Hematopoietic multipotent progenitor cell (in vitro differentiated cells): ENCODE results near the gene ASGR1. TPM values are rescaled to one million over a fixed set of nuclear protein-coding genes. Genes with fewer than 3 reads are reported as not detected.
A peak's percentile ranks its signal among the peaks of the same experiment; 100 is the strongest.
"Not testable (repeated sequence)": the region's sequence is repeated elsewhere in the genome, so short reads cannot be mapped to it uniquely, and the experiment has no call there.

Experiments used
- DNase-seq, 3 donors: peaks; one replicate each; pipeline ENCODE4 v3.0.0-alpha.2; 2011 to 2015; ENCODE audit warnings: low read depth in 2 of 3, low spot score in 2 of 3
- total RNA-seq: library from RNA; depleted of rRNA; stranded (reverse); fragments of >200 nt; gene quantifications from one replicate; pipeline ENCODE4 v1.2.3, GENCODE V29; 2012

ASGR1 gene
- total RNA-seq, 1 donor: 7.3 TPM

DNA sequence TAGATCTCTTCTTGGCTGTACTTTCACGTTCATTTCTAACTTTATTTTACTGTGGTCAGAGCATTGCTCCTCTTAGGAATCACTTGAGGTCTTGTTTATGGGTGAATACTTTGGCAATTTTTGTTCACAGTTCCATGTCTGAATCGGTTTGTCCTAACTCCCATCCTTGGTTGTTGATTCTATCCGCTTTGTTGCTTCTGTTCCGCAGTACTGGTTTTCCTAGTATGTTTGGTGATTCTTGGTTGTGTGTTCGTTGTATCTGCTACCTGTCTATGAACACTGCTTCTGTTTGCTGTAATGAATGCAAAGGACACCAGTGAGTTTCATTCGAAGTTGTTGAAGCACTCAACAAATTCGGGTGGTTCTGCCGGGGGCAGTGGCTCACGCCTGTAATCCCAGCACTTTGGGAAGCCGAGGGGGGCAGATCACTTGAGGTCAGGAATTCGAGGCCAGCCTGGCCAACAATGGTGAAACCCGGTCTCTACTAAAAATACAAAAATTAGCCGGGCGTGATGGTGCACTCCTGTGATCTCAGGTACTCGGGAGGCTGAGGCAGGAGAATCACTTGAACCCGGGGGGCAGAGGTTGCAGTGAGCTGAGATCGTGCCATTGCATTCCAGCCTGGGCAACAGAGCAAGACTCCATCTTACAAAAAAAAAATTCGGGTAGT is 6.5 kb downstream of the ASGR1 start:
- DNase-seq: not testable (repeated sequence)

DNA sequence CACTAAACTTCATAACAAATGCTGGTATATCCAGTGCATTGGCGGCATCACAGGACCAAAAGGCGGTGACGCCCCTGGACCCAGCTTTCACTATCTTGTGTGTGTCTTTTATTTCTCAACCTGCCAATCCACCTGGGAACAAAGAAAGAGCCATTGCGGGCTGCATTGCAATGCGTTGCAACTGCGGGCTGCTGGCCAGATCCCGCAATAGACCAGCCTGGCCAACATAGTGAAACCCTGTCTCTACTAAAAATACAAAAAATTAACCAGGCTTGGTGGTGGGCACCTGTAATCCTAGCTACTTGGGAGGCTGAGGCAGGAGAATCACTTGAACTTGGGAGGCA is 9.6 kb downstream of the ASGR1 start:
- not testable (repeated sequence) for DNase-seq

DNA sequence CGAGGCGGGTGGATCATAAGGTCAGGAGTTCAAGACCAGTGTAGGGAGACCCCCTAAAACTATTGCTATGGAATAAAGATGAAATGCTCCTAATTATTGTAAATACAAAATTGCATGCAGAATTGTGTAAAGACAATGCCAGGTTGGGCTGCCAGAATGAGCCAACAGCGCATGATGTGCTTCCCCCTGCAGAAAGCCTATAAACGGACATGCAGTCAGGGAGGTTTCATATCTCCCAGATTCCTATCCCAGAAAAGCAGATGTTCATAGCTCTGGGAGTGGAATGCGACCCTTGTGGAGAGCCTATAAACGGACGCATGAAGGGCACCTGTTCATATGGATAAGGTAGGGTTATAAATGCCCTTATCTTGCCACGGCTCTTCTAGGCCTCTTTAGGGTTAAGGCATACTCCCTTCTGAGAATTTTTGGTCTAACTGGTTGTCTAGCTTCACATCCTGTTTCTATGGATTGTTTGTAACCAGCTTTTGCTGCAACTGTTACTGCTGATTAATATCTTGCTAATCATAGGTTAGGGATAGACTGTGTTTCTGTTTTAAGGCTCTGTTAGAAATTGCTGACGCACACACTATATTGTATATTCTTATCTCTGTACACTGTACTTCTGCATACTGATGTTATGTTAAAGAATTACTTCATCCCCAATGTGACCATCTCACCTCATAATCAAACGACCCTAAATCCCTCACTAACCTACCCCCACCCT is 10.2 kb downstream of the ASGR1 start:
- DNase-seq: not testable (repeated sequence)

DNA sequence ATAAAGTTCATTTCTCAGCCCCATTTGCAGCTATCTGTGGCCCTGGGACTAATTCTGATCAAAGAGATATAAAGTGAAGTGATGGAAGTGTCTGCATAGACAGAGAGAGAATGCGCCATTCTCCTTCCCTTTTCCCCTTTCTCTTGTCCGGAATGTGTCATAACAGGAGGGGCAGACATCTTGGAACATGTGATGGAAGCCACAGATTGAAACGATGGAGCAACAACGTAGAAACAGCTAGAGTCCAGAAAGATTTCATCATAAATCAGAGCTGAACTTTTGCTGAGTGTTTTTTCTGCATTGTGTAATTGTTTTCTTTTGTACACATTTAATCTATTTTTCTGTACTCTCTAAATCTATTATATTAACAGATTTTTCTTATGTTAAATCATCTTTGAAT is 11.3 kb downstream of the ASGR1 start:
- DNase-seq: no peak

DNA sequence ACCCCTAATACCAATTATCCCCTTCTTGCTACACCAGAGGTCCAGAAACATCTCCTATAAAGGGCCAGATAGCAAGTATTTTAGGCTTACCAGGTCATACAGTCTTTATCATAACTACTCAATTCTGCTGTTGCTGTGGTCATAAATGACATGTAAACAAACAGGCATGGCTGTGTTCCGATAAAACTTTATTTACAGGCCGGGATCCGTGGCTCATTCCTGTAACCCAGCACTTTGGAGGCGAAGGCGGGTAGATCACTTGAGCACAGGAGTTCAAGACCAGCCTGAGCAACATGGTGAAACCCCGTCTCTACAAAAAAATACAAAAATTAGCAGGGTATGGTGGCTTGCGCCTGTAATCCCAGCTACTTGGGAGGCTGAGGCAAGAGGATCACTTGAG is 12.3 kb downstream of the ASGR1 start:
- DNase-seq: no peak

DNA sequence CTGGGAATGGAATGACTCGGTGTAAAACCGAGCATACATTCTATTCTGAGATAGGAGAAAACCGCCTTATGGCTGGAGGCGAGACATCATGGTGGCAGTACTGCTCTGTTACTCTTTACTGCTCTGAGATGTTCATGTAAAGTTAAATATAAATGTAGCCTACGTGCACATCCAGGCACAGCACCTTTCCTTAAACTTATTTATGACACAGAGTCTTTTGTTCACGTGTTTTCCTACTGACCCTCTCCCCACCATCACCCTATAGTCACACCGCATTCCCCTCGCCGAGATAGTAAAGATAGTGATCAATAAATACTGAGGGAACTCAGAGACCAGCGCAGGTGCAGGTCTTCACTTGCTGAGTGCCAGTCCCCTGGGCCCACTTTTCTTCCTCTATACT is 19.6 kb downstream of the ASGR1 start:
- DNase-seq: not testable (repeated sequence)

DNA sequence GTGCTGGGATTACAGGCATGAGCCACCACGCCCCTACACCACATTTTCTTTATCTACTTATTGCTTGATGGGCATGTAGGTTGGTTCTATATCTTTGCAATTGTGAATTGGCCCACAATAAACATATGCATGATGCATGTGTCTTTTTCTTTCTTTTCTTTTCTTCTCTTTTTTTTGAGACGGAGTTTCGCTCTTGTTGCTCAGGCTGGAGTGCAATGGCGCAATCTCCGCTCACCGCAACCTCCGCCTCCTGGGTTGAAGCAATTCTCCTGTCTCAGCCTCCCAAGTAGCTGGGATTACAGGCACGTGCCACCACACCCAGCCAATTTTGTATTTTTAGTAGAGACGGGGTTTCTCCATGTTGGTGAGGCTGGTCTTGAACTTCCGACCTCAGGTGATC is 20.7 kb downstream of the ASGR1 start:
- not testable (repeated sequence) for DNase-seq

DNA sequence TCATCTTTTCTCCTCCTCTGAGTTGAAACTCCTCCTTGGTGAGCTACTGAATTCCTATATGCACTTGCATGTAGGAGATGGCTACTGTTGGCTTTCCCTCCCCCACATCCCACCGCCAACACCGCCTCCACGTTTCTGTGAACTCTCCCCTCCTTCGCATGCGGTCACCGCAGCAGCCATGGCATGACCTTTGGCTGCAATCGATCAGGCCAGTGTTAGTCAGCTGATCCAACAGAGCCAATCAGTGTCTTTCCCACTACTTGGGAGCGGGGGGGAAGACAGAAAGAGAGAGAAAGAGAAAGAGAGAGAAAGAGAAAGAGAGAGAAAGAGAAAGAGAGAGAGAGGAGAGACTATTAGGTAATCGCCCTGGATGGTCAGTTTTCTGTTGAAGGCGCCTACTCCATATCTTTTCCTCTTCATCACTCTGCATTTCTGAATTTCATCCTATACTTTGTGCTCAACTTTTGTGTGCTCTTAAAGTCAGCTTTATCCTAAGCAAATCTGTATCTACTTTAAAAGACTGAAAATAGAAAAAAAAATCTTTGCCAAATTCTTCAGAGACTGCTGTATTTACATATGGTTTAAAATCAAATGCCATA is 22.7 kb downstream of the ASGR1 start:
- no peak for DNase-seq

DNA sequence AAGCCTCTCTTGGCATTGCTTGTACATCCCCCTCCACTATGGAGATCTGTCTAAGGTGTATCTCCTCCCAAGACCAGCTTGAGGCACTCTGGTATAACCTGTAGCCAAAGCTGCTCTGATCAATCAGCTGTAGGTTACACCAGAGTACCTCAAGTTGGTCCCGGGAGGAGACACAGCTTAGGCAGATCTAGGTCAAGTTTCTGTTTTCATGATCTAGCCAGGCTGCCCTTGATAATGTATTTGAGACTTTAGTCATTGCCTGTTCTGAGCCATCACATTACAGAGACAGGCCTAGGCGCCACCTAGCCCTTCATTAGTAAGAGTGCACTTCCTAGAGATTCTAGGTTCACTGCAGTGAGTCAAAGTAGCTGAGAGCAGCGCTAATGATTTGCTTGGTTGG is 31.4 kb downstream of the ASGR1 start:
- peak in 1 of 3 donors; percentile 23 for DNase-seq

DNA sequence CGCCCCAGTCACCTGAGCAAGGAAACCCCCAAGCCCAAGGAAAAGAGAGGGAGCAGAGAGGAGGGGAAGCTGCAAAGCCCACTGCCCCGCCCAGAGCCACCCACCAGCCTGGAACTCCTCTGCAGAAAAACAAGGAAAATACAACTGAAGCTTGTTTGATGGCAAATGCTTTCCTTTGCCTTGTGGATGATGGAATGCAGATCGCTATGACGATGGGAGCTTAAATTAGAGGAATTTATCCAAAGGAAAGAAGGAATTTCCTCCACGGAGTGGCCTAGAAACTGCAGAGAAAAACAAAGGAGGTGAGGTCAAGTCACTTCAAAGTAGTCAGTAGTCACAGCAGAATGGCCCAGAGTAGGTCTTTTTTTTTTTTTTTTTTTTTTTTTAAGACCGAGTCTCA is 33.1 kb downstream of the ASGR1 start:
- no peak for DNase-seq

DNA sequence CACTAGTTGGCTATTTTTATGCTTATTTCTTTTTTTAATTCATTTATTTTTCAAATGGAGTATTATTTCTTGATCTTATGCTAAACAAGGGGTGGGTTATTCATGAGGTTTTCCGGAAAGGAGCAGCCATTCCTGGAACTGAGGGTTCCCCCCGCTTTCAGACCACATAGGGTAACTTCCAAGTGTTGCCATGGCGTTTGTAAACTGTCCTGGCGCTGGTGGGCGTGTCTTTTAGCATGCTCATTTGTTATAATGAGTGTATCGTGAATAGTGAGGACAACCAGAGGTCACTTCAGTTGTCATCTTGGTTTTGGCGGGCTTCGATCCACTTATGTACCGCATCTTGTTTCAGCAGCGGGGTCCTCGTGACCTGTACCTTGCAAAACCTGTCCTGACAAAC is 35.0 kb downstream of the ASGR1 start:
- DNase-seq: no peak

DNA sequence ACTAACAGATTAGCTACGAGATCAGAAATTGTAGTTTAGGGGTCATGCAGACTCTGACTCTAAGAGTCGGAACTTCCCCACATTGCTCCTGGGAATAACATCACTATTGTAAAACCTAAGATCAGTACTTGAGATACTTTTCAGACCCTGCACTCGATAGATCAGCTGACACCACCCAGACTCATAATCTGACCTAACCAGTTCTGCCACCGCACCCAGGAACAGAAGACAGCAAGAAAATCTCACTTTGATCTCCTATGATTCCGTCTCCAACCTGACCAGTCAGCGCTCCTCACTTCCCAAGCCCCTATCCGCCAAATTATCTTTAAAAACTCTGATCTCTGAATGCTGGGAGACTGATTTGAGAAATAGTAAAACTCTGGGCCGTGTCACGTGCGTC is 37.3 kb downstream of the ASGR1 start:
- DNase-seq: no peak

DNA sequence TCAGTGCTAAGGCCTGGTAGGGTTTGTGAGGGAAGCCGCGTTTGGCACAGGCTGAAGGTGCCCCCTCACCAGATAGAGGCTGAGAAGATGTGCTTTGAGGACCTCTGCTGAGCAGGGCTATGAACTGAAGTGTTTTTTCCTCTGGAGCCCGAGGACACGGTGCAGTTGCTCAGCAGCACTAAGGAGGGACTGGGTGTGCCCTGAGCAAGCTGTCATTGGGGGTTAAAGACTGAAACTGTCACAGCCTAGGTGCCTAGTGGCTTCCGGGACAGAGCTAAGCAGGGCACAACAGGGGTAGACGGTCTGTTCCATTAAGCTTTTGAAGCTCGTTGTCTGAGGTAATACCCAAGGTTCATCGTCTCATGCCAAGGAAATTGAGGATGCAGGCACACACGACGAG is 39.8 kb downstream of the ASGR1 start:
- no peak for DNase-seq

DNA sequence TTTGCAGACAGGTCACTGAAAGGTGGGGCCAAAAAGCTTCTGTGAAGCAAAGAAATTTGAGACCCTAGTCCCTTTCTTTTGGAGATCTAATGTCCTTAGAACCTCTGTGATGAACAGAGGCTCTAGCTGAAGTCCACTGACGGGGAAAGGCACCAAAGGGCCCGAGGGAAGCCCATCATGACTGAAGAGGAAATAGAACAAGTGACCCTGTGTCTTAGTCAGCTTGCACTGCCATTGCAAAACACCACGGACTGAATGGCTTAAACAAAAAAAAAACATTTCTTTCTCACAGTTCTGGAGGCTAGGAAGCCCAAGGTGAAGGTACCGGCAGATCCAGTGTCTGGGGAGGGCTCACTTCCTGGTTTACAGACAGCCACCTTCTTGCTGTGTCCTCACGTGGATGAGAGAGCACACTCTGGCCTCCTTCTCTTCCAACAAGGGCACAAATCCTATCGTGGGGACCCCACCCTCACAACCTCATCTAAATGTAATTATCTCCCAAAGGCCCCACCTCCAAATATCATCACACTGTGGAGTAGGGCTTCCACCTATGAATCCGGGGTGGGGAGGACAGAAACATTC is 40.3 kb downstream of the ASGR1 start:
- DNase-seq: no peak

DNA sequence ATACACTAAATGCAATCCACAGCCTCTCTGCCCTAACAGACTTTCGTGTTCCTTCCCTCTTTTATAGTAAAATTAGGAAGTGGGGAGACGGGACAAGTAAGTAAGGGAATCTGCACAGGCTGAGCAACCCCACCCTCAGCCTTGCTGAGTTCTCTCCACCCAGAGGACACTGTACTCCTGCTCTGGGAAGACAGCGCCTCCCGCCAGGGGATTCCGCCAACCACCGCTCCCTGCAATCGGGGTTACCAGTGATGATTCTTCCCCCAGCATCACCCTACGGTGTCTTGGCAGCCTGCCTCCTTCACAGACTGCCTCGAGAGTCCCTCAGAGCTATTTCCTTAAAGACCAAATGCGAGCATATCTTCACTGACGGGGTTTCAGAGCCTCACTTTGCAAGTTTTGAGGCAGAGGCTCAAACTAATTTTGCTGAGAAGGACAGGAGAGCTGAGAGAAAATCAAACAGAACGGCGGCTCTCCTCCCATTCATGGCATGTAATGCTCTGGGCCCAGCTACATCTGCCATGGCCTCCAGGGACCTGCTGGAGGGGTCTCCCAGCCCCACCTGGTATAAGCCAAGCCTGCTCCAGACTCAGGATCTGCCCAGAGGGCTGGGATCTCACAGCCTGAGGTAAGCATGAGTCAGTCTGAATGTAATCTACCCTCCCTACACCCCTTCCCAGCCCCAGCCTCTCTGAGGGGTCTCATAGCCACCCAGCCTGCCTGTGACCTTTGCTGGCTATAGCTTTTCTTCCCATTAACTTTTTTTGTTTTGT is 41.8 kb downstream of the ASGR1 start:
- no peak for DNase-seq

DNA sequence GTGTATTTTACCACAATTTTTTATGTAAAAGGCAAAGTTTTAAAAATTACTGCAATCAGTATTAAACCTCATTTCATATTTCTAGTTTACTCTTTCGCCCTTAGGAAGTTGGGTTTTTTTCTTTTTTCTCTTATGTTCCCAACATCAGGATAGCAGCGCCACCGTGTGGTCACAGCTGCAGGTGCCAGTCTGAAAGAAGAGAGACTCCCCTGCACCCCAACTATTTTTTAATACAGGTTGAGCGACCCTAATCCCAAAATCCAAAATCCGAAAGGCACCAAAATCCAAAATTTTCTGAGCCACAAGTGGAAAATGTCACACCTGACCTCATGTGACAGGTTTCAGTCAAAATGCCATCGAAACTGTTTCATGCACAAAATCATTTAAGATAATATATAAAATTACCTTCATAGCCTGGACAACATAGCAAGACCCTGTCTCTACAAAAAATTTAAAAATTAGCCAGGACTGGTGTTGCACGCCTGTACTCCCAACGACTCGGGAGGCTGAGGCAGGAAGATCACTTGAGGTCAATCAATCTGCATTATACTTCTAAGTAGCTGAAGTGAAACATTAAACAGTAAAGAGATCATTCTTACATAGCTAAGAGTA is 42.8 kb downstream of the ASGR1 start:
- peak; percentile 68 to 92 (median 79) for DNase-seq

DNA sequence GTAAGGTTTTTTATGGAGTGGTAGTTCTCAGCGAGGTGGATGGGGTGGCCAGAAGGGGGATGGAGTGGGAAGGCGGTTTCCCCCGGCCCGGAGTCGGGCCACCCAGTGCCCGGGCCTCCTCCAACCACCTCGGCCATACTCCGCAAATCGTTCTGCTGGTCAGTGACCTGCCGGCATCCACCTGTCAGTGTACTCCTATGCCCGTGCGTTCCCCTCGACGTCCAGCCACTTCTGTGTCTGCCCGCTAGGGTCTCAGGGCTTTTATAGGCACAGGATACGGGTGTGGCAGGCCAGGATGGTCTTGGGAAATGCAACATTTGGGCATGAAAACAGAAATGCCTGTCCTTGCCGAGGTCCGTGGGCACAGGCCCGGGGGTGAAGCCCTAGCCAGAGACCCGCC is 45.3 kb downstream of the ASGR1 start:
- no peak for DNase-seq

DNA sequence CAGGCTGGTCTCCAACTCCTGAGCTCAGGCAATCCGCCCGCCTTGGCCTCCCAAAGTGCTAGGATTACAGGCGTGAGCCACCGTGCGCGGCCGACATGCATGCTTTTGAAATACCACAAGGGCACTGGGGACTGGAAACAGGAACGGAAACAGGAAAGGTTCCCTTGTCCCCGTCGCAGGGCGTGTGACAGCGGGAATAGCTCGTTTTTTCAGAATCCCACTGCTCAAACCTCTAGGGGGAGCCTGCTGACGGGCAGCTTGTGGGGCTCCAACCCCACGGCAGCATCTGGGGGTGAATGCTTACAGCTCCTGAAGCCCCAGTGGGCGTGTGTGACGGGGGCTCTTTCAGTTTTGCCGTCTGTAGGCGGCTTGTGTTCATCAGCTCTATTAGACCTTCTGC is 45.7 kb downstream of the ASGR1 start:
- peak in 2 of 3 donors; percentile 62 to 65 for DNase-seq

DNA sequence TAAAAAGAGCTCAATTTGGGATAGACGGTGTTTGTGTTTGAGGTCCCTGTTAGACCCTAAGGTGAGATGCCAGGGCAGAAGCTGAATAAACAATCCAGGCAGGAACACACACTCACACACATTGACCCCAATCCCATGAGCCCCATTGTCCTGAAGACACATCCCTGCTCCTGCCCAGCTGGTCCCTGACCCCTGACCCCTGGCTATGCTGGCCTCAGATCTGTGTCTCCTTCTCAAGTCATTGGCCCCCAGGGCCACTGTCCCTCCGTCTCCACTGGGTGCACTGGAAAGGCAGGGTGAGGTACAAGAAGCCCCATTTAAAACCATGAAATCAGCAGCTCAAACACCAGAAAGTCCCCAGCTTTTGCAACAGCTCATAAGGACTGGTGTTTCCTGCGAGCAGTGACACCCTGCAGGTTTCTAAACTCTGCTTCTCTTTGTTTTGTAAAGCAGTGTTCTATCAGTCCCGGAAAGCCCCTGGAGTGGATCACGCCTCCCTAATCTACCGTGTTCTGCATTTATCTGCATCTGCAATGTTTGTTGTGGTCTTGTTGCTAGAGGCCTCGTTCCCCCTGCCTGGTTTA is 46.6 kb downstream of the ASGR1 start:
- DNase-seq: peak; percentile 46 to 95 (median 90)

DNA sequence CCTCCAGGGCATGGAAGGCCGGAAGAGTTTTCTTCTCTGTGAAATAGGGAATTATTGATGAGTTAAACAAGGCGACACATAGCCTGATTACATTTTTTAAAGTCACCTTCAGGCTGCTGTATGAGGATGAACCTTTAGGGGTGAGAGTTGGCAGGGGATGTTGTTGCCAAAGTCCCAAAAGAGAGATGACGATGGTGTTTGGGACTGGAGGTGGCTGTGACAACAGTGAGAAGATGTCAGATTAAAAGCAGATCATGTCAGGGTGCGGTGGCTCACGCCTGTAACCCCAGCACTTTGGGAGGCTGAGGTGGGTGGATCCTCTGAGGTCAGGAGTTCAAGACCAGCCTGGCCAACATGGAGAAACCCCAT is 47.8 kb downstream of the ASGR1 start:
- DNase-seq: no peak
